ENCODE results near the gene UBAP2.

Gene UBAP2, protein sequence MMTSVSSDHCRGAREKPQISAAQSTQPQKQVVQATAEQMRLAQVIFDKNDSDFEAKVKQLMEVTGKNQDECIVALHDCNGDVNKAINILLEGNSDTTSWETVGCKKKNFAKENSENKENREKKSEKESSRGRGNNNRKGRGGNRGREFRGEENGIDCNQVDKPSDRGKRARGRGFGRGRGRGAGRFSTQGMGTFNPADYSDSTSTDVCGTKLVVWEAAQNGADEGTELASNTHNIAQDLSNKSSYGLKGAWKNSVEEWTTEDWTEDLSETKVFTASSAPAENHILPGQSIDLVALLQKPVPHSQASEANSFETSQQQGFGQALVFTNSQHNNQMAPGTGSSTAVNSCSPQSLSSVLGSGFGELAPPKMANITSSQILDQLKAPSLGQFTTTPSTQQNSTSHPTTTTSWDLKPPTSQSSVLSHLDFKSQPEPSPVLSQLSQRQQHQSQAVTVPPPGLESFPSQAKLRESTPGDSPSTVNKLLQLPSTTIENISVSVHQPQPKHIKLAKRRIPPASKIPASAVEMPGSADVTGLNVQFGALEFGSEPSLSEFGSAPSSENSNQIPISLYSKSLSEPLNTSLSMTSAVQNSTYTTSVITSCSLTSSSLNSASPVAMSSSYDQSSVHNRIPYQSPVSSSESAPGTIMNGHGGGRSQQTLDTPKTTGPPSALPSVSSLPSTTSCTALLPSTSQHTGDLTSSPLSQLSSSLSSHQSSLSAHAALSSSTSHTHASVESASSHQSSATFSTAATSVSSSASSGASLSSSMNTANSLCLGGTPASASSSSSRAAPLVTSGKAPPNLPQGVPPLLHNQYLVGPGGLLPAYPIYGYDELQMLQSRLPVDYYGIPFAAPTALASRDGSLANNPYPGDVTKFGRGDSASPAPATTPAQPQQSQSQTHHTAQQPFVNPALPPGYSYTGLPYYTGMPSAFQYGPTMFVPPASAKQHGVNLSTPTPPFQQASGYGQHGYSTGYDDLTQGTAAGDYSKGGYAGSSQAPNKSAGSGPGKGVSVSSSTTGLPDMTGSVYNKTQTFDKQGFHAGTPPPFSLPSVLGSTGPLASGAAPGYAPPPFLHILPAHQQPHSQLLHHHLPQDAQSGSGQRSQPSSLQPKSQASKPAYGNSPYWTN

DNA sequence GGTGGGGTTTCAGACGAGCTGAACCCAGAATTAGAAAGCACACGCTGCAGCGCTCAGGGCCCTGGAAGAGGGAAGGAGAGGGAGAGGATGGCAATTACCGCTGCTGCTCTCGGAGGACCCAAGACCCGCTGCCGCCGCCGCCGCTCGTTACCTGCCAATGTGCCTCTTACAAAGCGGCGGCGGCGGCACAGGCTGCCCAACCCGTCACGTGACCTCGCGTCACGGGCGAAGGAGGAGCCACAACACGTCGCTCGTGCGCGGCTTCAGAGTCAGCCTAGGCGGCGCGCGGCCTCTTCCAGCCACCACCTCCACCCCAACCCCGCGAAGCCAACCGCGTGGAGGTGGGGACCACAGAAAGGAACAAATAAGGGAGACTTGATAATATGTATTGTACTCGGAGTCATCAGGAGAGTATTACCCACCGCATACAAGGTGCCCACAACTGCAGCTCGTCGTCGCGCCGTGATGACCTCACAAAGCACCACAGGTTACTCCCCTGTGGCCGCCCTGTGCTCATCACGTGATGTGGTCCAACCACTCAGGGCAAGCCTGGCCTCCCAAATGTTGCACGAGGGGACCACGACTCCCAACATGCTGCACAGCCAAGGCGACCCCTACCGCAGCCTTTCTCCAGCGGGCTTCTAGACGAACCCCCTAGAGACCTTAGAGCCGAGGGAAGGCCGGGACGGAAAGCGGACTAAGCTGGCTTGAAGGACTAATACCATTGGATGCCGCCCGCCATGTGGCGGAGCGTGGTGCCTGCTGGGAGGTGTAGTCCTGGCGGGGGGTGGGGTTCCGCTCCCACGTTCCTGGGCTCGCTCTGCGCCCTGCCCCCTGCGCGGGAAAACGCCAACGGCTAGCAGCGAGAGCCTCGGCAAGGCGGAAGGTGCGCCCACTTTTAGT lies at the start of gene UBAP2:
Gene UBAP2, minus strand, starts transcription at position 161 of the 903 bp plus-strand sequence. CDS start 31,739 bp downstream, outside the sequence.
- peak; percentile 96 for DNase-seq

DNA sequence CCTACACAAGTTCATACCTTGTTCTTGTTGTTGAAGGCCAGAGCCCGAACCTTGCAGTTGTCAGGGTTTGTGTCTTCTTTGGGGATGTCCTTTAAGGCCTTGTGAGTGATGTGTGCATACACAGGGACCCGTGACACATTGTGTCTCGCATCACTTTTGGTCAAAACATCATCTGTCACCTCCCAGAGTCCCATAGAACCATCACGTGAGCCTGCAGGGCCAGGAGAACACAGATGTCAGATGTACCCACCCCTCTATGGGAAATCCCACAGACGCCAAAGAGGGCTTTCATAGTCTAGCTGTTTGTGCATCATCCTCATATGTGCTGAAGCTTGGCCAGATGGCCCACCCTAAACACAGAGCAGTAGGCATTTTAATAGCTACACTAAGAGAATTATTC lies 49.6 kb upstream of the UBAP2 start:
- DNase-seq, result no peak

DNA sequence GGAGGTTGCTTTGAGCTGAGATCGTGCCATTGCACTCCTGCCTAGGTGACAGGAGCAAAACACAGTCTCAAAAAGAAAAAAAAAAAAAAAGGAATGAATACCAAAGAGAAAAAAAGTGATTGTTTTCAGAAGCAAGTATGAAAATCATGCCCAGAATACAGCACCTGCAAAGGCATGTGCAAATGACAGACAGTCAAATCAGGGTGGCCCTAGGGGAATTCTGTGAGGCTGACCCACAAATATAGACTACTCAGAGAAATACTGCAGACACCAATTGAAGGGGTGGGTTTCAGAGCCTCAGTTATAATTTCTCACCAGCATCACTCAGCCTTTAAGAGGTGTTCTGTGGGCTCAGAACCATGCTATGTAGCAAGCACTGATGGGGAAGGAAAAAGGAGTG lies 49.2 kb upstream of the UBAP2 start:
- no peak for DNase-seq

DNA sequence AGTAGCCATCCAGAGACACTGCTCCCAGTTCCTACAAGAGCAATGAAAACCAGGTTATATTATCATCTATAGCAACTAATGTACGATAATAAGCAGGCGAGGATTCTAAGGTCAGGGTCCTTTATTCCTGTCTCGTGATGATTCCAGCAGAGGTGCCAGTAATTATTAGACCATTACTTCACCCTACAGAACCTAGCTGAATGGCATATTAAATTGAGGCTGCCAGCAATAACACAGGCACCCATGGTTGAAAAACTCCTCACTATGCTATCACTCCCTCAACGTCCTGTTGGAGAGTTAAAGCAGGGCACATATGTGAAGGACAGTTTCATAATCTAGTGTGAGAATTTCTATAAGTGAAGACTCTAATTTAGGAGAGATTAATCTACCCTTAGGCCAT lies 48.1 kb upstream of the UBAP2 start:
- no peak for DNase-seq

DNA sequence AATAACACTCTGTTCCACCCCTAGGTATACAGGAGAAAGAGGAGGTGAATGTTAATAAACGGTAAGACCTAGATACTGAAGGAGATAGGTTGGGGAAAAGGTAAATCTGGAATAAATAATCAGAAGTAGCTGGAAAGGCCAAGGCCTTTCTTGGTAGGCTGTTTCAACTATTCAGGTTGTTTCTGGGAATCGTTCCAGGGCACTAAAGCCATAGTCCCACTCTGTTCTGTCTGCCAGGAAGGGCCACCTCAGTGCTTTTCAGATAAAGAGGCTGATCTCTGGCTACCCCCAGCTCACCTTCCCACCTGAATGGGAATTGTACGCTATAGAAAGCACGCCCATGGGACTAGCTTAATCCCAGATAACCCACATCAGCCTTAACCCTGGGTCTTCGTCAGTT lies 44.9 kb upstream of the UBAP2 start:
- no peak for DNase-seq

GRCh38 chr9:34089311-34089710 lies 40.6 kb upstream of the UBAP2 start:
- no peak for DNase-seq

DNA sequence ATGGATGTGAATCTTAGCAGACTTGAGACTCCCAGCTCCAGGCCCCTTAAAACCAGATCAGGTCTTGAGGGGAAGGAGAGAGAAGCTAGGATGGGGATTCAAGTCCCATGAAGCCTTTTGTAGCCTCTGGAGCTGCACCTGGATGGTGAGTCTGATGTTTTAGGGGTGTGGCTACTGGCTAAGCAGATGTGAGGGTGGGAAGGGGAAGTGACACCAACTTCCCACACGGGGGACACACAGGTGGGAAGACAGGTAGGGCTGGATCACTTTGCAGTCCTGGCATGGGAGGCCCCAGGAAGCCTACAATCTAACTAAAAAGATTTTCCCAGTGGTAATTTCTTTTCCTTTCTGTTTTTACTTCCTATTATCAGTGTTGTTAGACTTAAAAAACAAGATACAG lies 38.7 kb upstream of the UBAP2 start:
- DNase-seq, result no peak

DNA sequence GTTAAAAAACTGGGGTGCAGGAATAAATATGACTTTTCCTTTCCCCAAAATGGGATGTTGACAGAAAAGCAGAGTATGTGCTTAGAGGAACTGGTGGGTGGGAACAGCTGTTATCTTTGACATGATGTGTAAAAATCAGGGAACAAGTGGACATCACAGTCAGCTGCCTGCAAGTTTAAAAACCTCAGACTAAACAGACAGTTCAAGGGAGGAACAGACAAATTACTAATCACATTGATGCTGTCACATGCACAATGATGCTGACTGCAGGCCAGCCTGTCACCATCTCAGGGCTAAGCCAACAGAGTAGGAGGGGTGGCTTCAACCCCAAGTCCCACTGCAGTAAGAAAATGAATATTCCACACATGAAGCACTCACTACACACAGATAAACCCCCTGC lies 38.2 kb upstream of the UBAP2 start:
- no peak for DNase-seq

GRCh38 chr9:34085581-34086500 lies 37.2 kb upstream of the UBAP2 start:
- no peak for DNase-seq

GRCh38 chr9:34084562-34084961 lies 35.9 kb upstream of the UBAP2 start:
- DNase-seq, result no peak

GRCh38 chr9:34079181-34079580 lies 30.5 kb upstream of the UBAP2 start:
- no peak for DNase-seq

DNA sequence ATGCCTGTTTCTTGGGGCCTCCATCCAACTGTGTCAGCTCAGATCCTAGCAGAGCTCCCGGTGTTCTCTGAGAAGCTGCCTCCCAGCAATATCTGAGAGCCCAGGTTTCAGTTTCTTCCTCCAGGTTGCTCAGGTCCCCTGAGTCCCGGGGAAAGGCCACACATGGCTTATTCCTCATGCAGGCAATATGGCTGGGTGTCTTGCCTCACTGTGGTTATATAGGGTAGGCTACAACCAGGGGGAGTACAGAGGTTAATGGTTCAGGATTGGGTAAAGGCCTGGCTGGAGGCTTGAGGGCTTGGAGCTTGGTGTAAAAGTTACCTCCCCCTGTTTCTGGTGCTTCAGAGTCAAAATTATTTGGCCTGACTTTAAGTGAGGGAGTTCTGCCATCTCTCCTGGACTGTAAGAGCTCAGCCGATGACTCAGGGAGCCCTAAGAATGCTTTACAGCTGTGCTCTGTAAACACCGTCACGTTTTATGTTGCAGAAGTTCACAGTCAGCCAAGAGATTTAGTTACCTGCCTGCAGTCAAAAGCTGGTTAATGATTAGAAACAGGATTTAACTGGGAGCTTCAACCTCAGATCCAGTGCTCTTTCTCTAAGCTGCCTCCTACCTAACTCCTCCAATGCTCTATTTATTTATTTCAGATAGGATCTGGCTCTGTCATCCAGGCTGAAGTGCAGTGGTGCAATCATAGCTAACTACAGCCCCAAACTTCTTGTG lies 24.3 kb upstream of the UBAP2 start:
- DNase-seq, result no peak

DNA sequence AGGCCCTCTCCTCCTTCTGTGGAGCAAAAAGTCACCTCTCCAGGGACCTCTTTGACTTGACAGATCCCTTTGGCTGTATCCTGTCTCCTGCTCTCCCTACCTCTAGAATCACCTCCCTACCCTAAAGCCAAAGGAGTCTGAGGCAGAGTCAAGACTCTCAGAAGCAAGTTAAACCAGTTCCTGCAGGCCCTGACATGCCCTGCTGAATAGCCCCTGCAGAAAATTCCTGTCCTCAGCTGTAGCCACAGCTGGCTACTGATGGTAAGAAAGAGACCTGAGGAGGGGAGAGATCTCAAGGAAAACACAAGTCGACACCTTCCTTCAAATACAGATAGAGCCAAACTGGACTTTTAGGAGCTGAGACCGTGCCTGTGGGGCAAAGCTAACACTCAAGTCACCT lies 23.7 kb upstream of the UBAP2 start:
- no peak for DNase-seq

DNA sequence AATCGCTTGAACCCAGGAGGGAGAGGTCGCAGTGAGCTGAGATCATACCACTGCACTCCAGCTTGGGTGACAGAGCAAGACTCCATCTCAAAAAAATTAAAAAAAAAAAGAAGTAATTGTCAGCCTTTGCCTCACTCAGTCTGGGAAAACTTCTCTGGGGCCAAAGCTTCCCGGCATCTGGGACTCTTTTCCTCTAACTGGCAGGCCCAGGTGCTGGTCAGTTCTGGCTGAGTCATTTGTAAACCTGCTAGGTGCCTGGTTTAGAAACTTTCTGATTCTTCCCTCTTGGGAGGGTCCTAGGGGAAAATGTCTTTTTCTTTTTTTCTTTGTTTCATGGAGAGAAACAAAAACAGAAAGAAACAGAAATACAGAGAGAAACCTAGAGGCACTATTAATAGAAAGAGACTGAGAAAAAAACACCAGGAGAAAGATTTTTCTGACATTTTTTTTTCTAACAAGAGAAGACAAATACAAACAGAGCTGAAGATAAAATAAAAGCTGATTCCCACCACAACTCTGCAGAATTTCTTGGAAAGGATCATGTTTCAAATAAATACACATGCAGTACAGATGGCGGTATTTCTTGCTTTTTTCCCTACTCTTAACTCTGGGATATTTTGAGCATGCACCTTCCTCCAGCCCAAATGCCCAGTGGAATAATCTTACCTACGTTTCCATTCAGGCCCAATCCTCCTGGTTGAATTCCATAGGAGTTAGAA lies 22.1 kb upstream of the UBAP2 start:
- no peak for DNase-seq

- DNase-seq, result no peak
Observed at GRCh38 chr9:34069831-34070230, 21.1 kb upstream of the UBAP2 start.

- no peak for DNase-seq
Observed at GRCh38 chr9:34065541-34065940, 16.9 kb upstream of the UBAP2 start.

GRCh38 chr9:34059954-34060353 lies 11.3 kb upstream of the UBAP2 start:
- no peak for DNase-seq

DNA sequence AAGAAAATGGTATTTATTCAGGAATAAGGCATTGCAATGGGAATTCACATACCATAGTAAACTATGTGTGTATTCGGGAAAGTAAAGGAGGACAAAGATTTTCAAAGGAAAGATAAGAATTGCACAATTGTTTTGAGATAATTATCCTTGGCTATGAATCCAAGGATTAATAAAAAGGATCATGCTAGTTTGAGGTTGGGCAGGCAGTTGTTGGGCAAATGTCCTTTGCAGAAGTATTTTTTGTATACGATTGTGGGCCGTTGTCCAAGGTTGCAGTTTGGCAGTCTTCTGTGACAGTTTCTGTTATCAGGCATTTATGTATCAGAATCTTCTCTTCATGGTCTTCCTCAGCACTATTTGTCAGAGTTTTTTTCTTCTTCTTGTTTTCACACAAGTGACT lies 10.6 kb upstream of the UBAP2 start:
- DNase-seq, result no peak

DNA sequence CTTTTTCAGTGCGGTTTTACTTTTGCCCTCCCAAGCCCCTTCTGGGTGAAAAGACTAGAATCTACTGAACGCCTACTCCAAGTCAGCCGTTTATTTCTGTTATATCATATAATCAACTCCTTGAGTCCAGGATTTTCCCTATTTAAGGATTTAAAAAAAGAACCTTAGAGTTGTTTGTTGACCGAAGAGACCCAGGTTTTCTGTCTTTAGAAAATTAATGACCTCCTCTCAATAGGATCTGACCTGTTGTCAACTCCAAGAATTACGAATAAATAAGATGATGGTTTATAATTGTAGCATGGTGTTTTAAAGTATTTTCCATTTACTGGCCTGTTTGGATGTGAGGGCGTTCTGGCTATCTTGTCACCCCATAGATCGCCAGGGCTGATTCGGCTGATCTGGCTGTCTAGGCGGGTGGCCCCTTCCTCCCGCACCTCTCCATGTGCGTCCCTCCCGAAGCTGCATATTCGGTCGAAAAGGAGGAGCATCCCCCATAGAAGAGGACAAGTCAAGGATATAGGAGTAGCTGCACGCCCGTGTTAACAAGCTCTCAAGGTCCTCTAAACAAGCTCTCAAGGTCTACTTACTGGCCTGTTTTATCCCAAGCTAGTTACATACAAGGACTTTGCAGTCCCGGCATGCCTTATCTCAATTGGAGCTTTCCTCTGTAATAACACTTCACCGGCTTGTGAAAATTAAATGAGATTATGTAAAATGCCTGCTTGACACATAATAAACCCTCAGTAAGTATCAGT lies 1.1 kb upstream of the UBAP2 start:
- DNase-seq, result no peak

Data from activated CD4-positive, alpha-beta T cell treated with anti-CD3 and anti-CD28 coated beads, Interleukin-2, amount 50 U/mL, for 4 hours (primary cell).